Liver (tissue), 9 donors: ENCODE results near the gene UMODL1. TPM values are rescaled to one million over a fixed set of nuclear protein-coding genes. Genes with fewer than 3 reads are reported as not detected.

ENCODE experiments used
- DNase-seq: peaks from one replicate; pipeline ENCODE4 v3.0.0-alpha.2; 2017; ENCODE audit warnings: low spot score
- H3K27ac ChIP-seq, 2 donors: one replicate each; pipeline ENCODE4 v1.7.0; 2013; ENCODE audit warnings: inconsistent platforms in 2 of 2, low read length in 2 of 2, control low read depth in 1 of 2, low read depth in 1 of 2, mild to moderate bottlenecking in 1 of 2
- H3K27me3 ChIP-seq, 4 donors: one replicate each; pipeline versions ENCODE4 v1.6.1 to v1.7.0; 2013; ENCODE audit warnings: low read length in 3 of 4, inconsistent platforms in 1 of 4, mild to moderate bottlenecking in 1 of 4, moderate library complexity in 1 of 4; ENCODE audit not compliant: control insufficient read depth in 4 of 4, insufficient read depth in 4 of 4
- H3K36me3 ChIP-seq, 4 donors: one replicate each; pipeline versions ENCODE4 v1.6.1 to v1.7.0; 2013; ENCODE audit warnings: low read length in 3 of 4, mild to moderate bottlenecking in 3 of 4, low read depth in 1 of 4, moderate library complexity in 1 of 4; ENCODE audit not compliant: control insufficient read depth in 4 of 4, insufficient read depth in 3 of 4
- H3K4me1 ChIP-seq, 4 donors: one replicate each; pipeline versions ENCODE4 v1.6.1 to v1.7.0; 2013; ENCODE audit warnings: low read length in 3 of 4, mild to moderate bottlenecking in 3 of 4, moderate library complexity in 1 of 4; ENCODE audit not compliant: control insufficient read depth in 4 of 4, insufficient read depth in 4 of 4
- H3K4me3 ChIP-seq, 3 donors: one replicate each; pipeline versions ENCODE4 v1.6.1 to v1.7.0; 2013; ENCODE audit warnings: low read length in 3 of 3, control low read depth in 1 of 3, low read depth in 1 of 3, mild to moderate bottlenecking in 1 of 3
- H3K9ac ChIP-seq, 2 donors: one replicate each; pipeline ENCODE4 v1.7.0; 2013; ENCODE audit warnings: low read length in 2 of 2, mild to moderate bottlenecking in 2 of 2, moderate library complexity in 2 of 2, control low read depth in 1 of 2, low read depth in 1 of 2
- H3K9me3 ChIP-seq, 4 donors: one replicate each; pipeline versions ENCODE4 v1.6.1 to v1.7.0; 2013; ENCODE audit warnings: low read length in 3 of 4; ENCODE audit not compliant: control insufficient read depth in 4 of 4
- FOXA1 ChIP-seq: IDR thresholded peaks from 2 replicates; pipeline ENCODE4 v1.6.1; 2016; ENCODE audit warnings: antibody characterized with exemption
- GABPA ChIP-seq, 2 donors: IDR thresholded peaks in 1 of 2; conservative IDR thresholded peaks in 1 of 2; 2 replicates each; pipeline ENCODE4 v1.6.1; 2016; ENCODE audit warnings: antibody characterized with exemption in 2 of 2, mild to moderate bottlenecking in 1 of 2, moderate library complexity in 1 of 2
- HNF4A ChIP-seq, 2 donors: conservative IDR thresholded peaks; 2 replicates each; pipeline ENCODE4 v1.6.1; 2016; ENCODE audit warnings: antibody characterized with exemption in 2 of 2, mild to moderate bottlenecking in 2 of 2
- HNF4G ChIP-seq: IDR thresholded peaks from 2 replicates; pipeline ENCODE4 v1.6.1; 2016; ENCODE audit warnings: antibody characterized with exemption
- JUND ChIP-seq, 2 donors: IDR thresholded peaks; 2 replicates each; pipeline ENCODE4 v1.6.1; 2016; ENCODE audit warnings: antibody characterized with exemption in 2 of 2
- NR2F2 ChIP-seq: IDR thresholded peaks from 2 replicates; pipeline ENCODE4 v1.6.1; 2016; ENCODE audit warnings: antibody characterized with exemption
- RAD21 ChIP-seq, 2 donors: IDR thresholded peaks; 2 replicates each; pipeline ENCODE4 v1.6.1; 2016; ENCODE audit warnings: antibody characterized with exemption in 2 of 2, mild to moderate bottlenecking in 2 of 2
- RXRA ChIP-seq, 2 donors: IDR thresholded peaks; 2 replicates each; pipeline ENCODE4 v1.6.1; 2017 to 2018; ENCODE audit warnings: antibody characterized with exemption in 2 of 2, mild to moderate bottlenecking in 1 of 2
- SP1 ChIP-seq: IDR thresholded peaks from 2 replicates; pipeline ENCODE4 v1.6.1; 2018; ENCODE audit warnings: antibody characterized with exemption, mild to moderate bottlenecking
- TAF1 ChIP-seq: conservative IDR thresholded peaks from 2 replicates; pipeline ENCODE4 v1.6.1; 2016; ENCODE audit warnings: antibody characterized with exemption, mild to moderate bottlenecking
- WGBS: extraction: QIAGEN DNeasy Blood & Tissue Kit; methylation state at CpG from one replicate; pipeline ENCODE4 v1.1.7; 2013; 5-methylcytosine and 5-hydroxymethylcytosine counted together
- polyA plus RNA-seq, 2 donors: library from polyadenylated mRNA; stranded (reverse) in 1 of 2; unstranded in 1 of 2; fragments of 200-250 nt in 1 of 2; fragments of >200 nt in 1 of 2; fragmentation: Nextera tagmentation in 1 of 2; extraction: Ambion mirVana in 1 of 2; gene quantifications; one replicate each; pipeline versions ENCODE4 v1.2.1 to v1.2.3, GENCODE V29; 2013 to 2015
- total RNA-seq, 2 donors: library from RNA; depleted of rRNA; stranded (reverse); fragments of >200 nt; gene quantifications; one replicate each; pipeline ENCODE4 v1.2.3, GENCODE V29; 2014
- TF ChIP-seq, protein P1 (sequence below): IDR thresholded peaks from 2 replicates; pipeline ENCODE4 v1.6.1; 2016; ENCODE audit warnings: antibody characterized with exemption, mild to moderate bottlenecking
- TF ChIP-seq, protein P2 (sequence below): IDR thresholded peaks from 2 replicates; pipeline ENCODE4 v1.6.1; 2016; ENCODE audit warnings: antibody characterized with exemption
- TF ChIP-seq, protein P3 (sequence below): fragments of 150-350 bp; IDR thresholded peaks from 2 replicates; pipeline ENCODE4 v1.5.1; 2017; ENCODE audit warnings: improper control_type of control experiment, low read depth, low read length; ENCODE audit not compliant: missing input control
- TF ChIP-seq, protein P4 (sequence below): IDR thresholded peaks from 2 replicates; pipeline ENCODE4 v1.6.1; 2016; ENCODE audit warnings: antibody characterized with exemption
- TF ChIP-seq, protein P5 (sequence below): IDR thresholded peaks from 2 replicates; pipeline ENCODE4 v1.6.1; 2016; ENCODE audit warnings: antibody characterized with exemption
- donor health status: healthy.
- donor health status: healthy.
- donor health status: healthy.
- donor health status: healthy.
- donor health status: healthy.

Gene UMODL1
- total and polyA plus RNA-seq, 4 donors: 0.08 to 0.14 (median 0.08) TPM; not detected in 1

DNA sequence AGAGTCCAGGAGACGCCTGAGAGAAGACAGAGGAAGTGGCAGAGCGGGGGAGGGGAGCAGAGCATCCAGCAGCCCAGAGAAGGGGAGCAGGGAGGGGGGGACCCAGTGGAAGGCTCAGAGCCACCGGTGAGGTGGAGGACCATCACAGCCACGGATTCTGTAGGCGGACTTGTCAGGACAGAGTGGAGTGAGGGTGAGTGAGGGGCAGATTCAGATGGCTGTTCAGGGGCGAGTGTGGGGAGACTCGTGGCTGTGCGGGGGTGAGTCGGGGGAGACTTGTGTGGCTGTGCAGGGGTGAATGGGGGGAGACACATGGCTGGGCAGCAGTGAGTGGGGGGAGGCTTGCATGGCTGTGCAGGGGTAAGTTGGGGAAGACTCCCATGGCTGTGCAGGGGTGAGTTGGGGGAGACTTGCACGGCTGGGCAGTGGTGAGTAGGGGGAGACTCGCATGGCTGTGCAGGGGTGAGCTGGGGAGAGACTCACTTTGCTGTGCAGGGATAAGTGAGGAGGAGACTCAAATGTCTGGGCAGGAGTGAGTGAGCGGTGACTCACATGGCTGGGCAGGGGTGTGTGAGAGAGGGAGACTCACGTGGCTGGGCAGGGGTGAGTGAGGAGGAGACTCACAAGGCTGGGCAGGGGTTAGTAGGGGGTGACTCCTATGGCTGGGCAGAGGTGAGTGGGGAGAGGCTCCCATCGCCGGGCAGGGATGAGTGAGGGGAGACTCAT, 91.0 kb downstream of the UMODL1 start:
- Histone ChIP-seq H3K36me3 (no peaks in the 10 kb centered on the region), H3K4me1 (no peaks in the 10 kb centered on the region), H3K9me3 (no peaks in the 10 kb centered on the region), H3K9ac (no peak overlapping the region), H3K27me3 (peaks cover 0 to 4% (median 0%) of the 10 kb centered on the region in 4 donors), H3K27ac (no peak overlapping the region), H3K4me3 (no peak overlapping the region)
- TF ChIP-seq JUND (IDR thresholded peaks at IDR 0.05): no peak
- TF ChIP-seq, protein P1, sequence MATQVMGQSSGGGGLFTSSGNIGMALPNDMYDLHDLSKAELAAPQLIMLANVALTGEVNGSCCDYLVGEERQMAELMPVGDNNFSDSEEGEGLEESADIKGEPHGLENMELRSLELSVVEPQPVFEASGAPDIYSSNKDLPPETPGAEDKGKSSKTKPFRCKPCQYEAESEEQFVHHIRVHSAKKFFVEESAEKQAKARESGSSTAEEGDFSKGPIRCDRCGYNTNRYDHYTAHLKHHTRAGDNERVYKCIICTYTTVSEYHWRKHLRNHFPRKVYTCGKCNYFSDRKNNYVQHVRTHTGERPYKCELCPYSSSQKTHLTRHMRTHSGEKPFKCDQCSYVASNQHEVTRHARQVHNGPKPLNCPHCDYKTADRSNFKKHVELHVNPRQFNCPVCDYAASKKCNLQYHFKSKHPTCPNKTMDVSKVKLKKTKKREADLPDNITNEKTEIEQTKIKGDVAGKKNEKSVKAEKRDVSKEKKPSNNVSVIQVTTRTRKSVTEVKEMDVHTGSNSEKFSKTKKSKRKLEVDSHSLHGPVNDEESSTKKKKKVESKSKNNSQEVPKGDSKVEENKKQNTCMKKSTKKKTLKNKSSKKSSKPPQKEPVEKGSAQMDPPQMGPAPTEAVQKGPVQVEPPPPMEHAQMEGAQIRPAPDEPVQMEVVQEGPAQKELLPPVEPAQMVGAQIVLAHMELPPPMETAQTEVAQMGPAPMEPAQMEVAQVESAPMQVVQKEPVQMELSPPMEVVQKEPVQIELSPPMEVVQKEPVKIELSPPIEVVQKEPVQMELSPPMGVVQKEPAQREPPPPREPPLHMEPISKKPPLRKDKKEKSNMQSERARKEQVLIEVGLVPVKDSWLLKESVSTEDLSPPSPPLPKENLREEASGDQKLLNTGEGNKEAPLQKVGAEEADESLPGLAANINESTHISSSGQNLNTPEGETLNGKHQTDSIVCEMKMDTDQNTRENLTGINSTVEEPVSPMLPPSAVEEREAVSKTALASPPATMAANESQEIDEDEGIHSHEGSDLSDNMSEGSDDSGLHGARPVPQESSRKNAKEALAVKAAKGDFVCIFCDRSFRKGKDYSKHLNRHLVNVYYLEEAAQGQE: no peak
- TF ChIP-seq GABPA (IDR thresholded peaks at IDR 0.05 in 1 of 2, conservative IDR thresholded peaks at IDR 0.05 in 1 of 2): no peak
- no peak for TF ChIP-seq HNF4A (conservative IDR thresholded peaks at IDR 0.05)
- TF ChIP-seq, protein P2, sequence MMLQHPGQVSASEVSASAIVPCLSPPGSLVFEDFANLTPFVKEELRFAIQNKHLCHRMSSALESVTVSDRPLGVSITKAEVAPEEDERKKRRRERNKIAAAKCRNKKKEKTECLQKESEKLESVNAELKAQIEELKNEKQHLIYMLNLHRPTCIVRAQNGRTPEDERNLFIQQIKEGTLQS: no peak
- TF ChIP-seq, protein P3, sequence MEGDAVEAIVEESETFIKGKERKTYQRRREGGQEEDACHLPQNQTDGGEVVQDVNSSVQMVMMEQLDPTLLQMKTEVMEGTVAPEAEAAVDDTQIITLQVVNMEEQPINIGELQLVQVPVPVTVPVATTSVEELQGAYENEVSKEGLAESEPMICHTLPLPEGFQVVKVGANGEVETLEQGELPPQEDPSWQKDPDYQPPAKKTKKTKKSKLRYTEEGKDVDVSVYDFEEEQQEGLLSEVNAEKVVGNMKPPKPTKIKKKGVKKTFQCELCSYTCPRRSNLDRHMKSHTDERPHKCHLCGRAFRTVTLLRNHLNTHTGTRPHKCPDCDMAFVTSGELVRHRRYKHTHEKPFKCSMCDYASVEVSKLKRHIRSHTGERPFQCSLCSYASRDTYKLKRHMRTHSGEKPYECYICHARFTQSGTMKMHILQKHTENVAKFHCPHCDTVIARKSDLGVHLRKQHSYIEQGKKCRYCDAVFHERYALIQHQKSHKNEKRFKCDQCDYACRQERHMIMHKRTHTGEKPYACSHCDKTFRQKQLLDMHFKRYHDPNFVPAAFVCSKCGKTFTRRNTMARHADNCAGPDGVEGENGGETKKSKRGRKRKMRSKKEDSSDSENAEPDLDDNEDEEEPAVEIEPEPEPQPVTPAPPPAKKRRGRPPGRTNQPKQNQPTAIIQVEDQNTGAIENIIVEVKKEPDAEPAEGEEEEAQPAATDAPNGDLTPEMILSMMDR: no peak
- no peak for TF ChIP-seq HNF4G
- no peak for TF ChIP-seq RXRA (IDR thresholded peaks at IDR 0.05)
- no peak for TF ChIP-seq RAD21 (IDR thresholded peaks at IDR 0.05)
- no peak for TF ChIP-seq NR2F2
- no peak for TF ChIP-seq SP1
- TF ChIP-seq, protein P4, sequence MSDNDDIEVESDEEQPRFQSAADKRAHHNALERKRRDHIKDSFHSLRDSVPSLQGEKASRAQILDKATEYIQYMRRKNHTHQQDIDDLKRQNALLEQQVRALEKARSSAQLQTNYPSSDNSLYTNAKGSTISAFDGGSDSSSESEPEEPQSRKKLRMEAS: no peak
- TF ChIP-seq, protein P5, sequence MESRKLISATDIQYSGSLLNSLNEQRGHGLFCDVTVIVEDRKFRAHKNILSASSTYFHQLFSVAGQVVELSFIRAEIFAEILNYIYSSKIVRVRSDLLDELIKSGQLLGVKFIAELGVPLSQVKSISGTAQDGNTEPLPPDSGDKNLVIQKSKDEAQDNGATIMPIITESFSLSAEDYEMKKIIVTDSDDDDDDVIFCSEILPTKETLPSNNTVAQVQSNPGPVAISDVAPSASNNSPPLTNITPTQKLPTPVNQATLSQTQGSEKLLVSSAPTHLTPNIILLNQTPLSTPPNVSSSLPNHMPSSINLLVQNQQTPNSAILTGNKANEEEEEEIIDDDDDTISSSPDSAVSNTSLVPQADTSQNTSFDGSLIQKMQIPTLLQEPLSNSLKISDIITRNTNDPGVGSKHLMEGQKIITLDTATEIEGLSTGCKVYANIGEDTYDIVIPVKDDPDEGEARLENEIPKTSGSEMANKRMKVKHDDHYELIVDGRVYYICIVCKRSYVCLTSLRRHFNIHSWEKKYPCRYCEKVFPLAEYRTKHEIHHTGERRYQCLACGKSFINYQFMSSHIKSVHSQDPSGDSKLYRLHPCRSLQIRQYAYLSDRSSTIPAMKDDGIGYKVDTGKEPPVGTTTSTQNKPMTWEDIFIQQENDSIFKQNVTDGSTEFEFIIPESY: no peak
- TF ChIP-seq TAF1: no peak
- no peak for TF ChIP-seq FOXA1
- 61% methylated on average over 15 of the region's 15 CpGs for WGBS
- DNase-seq: peak; percentile 31
